Heart right ventricle (tissue), 16 donors: ENCODE measurements around the gene SUV39H2. TPM values are rescaled to one million over a fixed set of nuclear protein-coding genes. Genes with fewer than 3 reads are reported as not detected.

Source experiments
- ATAC-seq, 8 donors: fragments of 200-7000 bp; cut with Tn5 transposase; one replicate each; pipeline ENCODE4 v1.9.1; 2020; ENCODE audit warnings: mild to moderate bottlenecking in 8 of 8, moderate library complexity in 8 of 8, moderate number of reproducible peaks in 1 of 8
- DNase-seq, 2 donors: peaks; one replicate each; pipeline ENCODE4 v3.0.0-alpha.2; 2020
- H3K27ac ChIP-seq, 10 donors: fragments of 200-600 bp; sonication (generic) in 2 of 10; one replicate each; pipeline versions ENCODE4 v1.5.0 to v1.8.0; 2020 to 2022; ENCODE audit warnings: mild to moderate bottlenecking in 3 of 10
- H3K27me3 ChIP-seq, 7 donors: fragments of 200-600 bp; one replicate each; pipeline ENCODE4 v1.8.0; 2021 to 2022; ENCODE audit warnings: mild to moderate bottlenecking in 2 of 7
- H3K36me3 ChIP-seq, 9 donors: fragments of 200-600 bp; sonication (generic) in 1 of 9; one replicate each; pipeline versions ENCODE4 v1.5.0 to v1.8.0; 2020 to 2022; ENCODE audit warnings: mild to moderate bottlenecking in 2 of 9
- H3K4me1 ChIP-seq, 9 donors: fragments of 200-600 bp; sonication (generic) in 1 of 9; one replicate each; pipeline versions ENCODE4 v1.5.0 to v1.8.0; 2020 to 2022; ENCODE audit warnings: mild to moderate bottlenecking in 4 of 9
- H3K4me3 ChIP-seq, 10 donors: fragments of 200-600 bp; sonication (generic) in 2 of 10; one replicate each; pipeline versions ENCODE4 v1.5.0 to v1.8.0; 2020 to 2022; ENCODE audit warnings: mild to moderate bottlenecking in 7 of 10, moderate library complexity in 2 of 10
- H3K9me3 ChIP-seq, 11 donors: fragments of 200-600 bp in 10 of 11; sonication (generic) in 2 of 11; one replicate each; pipeline versions ENCODE4 v1.5.0 to v1.8.0; 2013 to 2022; ENCODE audit warnings: mild to moderate bottlenecking in 2 of 11, control low read depth in 1 of 11, moderate library complexity in 1 of 11
- WGBS, 2 donors: extraction: QIAGEN DNeasy Blood & Tissue Kit; methylation state at CpG; one replicate each; pipeline ENCODE4 v1.1.7; 2013; ENCODE audit warnings: inconsistent platforms in 1 of 2; 5-methylcytosine and 5-hydroxymethylcytosine counted together
- intact Hi-C, 10 donors: fragments of 100-400 bp; cut with DNase I; formaldehyde crosslinking; loops; one replicate each; pipeline versions ENCODE4 v1.11.1 to v1.14.2; 2022
- polyA plus RNA-seq, 2 donors: library from polyadenylated mRNA; stranded (reverse); fragments of 200-250 nt; gene quantifications; one replicate each; pipeline ENCODE4 v1.2.3, GENCODE V29; 2013
- total RNA-seq, 10 donors: library from RNA; stranded (reverse); fragmentation: NEBNext Ultra II Directional in 3 of 10; extraction: Animal tissue kit (Norgen Biotek cat#: 25700) in 3 of 10; gene quantifications; one replicate each; pipeline versions ENCODE4 v1.2.1 to v1.2.4, GENCODE V29; 2021 to 2023
- TF ChIP-seq, protein P1 (sequence below), 9 donors: fragments of 200-600 bp; sonication (generic) in 2 of 9; IDR thresholded peaks; one replicate each; pipeline versions ENCODE4 v1.5.0 to v1.8.0; 2021 to 2022; ENCODE audit warnings: antibody characterized with exemption in 9 of 9, mild to moderate bottlenecking in 5 of 9, moderate library complexity in 1 of 9
- donor health status: Arrhythmogenic right ventricular cardiomyopathy.
- donor health status: ischemic (EF 13 %, LVEDD 7.1; RV severe dilation, severe dysfunction).
- donor health status: healthy with polysubstance abuse.
- donor health status: DM: no; HTN: yes; CAD: no.
- donor health status: DM: no; HTN: no; CAD: no.
- donor health status: ischemic (EF 25% LVEDD 6.9; RV normal size, moderate dysfunction).
- donor health status: ischemic (EF 25% LVEDD 5.7; RV mildly dilated, moderate dysfunction).
- donor health status: healthy.
- donor health status: DM: yes; HTN: yes; CAD: no.
- donor health status: Ischemic cardiomyopathy.
- donor health status: ischemic (EF 35%, LVEDD 5.7; RV mildly dilated, moderate dysfunction).
- donor health status: nonischemic (EF 11% LVEDD 7.7; RV severe dilation, severe dysfunction).
- donor health status: DM: yes; HTN: yes; CAD: no.
- donor health status: PGD.
- donor health status: ischemic (EF 29% LVEDD 5.4; RV normal size, mild dysfunction).
- donor health status: nonischemic (EF 23%, LVEDD 6.1; RV moderate dilation, normal function).

SUV39H2 gene
- total and polyA plus RNA-seq, 12 donors, result 1.1 to 9.1 (median 7.0) TPM

DNA sequence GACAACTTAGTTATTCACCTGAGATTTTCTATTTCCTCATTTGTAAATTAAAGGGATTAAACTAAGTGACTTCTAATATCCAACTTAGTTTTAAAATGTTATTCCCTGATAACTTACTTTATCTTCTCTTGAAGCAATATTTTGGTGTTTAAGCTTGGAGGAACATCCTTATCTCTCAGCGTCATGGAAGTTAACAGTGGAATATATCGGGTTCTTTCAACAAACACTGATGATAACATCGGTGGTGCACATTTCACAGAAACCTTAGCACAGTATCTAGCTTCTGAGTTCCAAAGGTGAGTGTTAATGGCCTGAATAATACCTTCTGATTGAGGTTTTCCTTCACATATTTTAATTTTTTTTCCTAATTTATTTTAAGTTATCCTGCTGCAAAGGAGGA, 26.4 kb upstream of the SUV39H2 start:
- Histone ChIP-seq H3K27ac (no peak overlapping the region), H3K9me3 (no peaks in the 10 kb centered on the region), H3K36me3 (peaks cover 0 to 89% (median 17%) of the 10 kb centered on the region in 9 donors), H3K4me3 (no peak overlapping the region), H3K27me3 (no peaks in the 10 kb centered on the region), H3K4me1 (peaks cover 0 to 3% (median 0%) of the 10 kb centered on the region in 9 donors)
- DNase-seq, result no peak
- TF ChIP-seq, protein P1, sequence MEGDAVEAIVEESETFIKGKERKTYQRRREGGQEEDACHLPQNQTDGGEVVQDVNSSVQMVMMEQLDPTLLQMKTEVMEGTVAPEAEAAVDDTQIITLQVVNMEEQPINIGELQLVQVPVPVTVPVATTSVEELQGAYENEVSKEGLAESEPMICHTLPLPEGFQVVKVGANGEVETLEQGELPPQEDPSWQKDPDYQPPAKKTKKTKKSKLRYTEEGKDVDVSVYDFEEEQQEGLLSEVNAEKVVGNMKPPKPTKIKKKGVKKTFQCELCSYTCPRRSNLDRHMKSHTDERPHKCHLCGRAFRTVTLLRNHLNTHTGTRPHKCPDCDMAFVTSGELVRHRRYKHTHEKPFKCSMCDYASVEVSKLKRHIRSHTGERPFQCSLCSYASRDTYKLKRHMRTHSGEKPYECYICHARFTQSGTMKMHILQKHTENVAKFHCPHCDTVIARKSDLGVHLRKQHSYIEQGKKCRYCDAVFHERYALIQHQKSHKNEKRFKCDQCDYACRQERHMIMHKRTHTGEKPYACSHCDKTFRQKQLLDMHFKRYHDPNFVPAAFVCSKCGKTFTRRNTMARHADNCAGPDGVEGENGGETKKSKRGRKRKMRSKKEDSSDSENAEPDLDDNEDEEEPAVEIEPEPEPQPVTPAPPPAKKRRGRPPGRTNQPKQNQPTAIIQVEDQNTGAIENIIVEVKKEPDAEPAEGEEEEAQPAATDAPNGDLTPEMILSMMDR (IDR thresholded peaks at IDR 0.05), result no peak
- intact Hi-C loops, result no loop called here
- WGBS, 2 donors, result 40 to 62% methylated on average over 3 of the region's 3 CpGs
- no peak for ATAC-seq

DNA sequence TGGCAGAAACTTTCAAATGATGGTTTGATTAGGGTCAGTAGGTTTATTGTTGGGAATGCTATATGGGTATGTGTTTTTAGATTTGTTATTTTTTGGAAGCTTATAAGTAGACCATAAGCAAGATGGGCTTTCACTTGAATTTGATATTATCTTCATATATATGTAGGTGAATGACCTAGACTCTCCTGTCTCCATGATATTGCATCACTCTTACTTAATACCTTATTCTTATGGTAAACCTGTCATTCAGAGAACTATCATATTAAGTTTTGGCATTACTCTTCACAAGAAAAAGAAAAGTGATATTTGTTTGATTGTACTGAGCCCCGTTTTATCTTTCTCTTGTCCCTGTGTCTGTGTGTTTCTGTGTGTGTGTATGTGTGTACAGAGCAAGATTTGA, 23.2 kb upstream of the SUV39H2 start:
- no peak for DNase-seq
- TF ChIP-seq, protein P1 (IDR thresholded peaks at IDR 0.05), result no peak
- Histone ChIP-seq H3K9me3 (no peaks in the 10 kb centered on the region), H3K27me3 (no peaks in the 10 kb centered on the region), H3K4me1 (peaks cover 0 to 10% (median 0%) of the 10 kb centered on the region in 9 donors), H3K27ac (no peak overlapping the region), H3K36me3 (peaks cover 0 to 100% (median 8%) of the 10 kb centered on the region in 9 donors), H3K4me3 (no peak overlapping the region)
- WGBS, 2 donors, result 93 to 95% methylated on average over 1 of the region's 1 CpG
- no peak for ATAC-seq
- intact Hi-C loops, result no loop called here

DNA sequence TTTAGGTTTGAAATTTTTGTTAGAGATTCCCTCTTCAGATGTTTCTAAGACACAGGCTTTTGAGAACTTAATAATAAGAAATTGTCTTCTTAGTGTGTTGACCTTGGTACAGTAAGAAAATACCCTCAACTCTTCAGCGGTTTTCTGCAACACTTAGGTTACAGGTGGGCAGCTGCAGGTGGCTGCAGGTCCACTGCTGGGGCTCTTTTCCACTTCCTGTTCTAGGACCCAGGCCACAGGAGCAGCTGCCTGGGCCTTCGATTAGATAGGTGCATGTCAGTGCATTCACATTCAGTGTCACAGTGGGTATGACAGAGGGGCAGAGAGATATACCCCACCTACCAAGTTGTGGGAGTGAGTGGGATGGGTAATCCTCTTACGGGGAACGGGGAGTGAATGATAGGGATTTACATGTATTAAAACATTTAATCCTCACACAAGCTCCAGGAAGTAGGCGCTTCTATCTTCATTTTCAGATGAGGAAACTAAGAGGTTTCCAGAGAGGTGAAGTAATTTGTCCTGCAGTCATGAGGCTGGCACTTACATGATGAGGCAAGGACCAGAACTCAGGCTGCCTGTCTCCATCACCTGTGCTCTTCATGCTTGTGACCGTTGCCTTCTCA, 20.2 kb upstream of the SUV39H2 start:
- Histone ChIP-seq H3K36me3 (peaks cover 0 to 97% (median 8%) of the 10 kb centered on the region in 9 donors), H3K4me3 (no peak overlapping the region), H3K9me3 (no peaks in the 10 kb centered on the region), H3K27ac (no peak overlapping the region), H3K27me3 (no peaks in the 10 kb centered on the region), H3K4me1 (peaks cover 0 to 10% (median 0%) of the 10 kb centered on the region in 9 donors)
- intact Hi-C loops, result no loop called here
- ATAC-seq (no peak), DNase-seq (no peak)
- TF ChIP-seq, protein P1 (IDR thresholded peaks at IDR 0.05), result no peak
- 95 to 97% methylated on average over 6 of the region's 6 CpGs for WGBS, 2 donors

DNA sequence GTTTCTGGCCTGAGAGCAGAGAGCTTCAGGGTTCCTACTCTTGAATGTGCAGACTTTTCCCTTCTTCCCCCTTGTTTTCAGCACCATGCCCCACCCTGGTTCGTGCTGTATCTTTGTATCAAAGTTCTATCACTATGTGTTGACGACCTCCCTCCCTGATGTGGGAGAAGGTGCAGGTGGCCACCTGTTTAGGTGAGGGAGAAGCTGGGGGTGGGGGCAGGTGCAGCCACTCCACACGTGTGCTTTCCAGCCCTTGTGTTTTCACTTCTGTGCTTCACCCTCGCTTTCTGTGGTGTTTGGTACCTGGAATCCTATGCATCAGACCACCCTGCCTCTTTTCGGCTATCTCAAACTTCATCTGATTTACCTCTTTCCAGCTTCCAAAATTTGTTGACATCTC, 19.6 kb upstream of the SUV39H2 start:
- ATAC-seq (no peak), DNase-seq (no peak)
- 83 to 84% methylated on average over 5 of the region's 5 CpGs for WGBS, 2 donors
- Histone ChIP-seq H3K36me3 (peaks cover 0 to 96% (median 8%) of the 10 kb centered on the region in 9 donors), H3K4me1 (peaks cover 0 to 10% (median 0%) of the 10 kb centered on the region in 9 donors), H3K27ac (no peak overlapping the region), H3K9me3 (no peaks in the 10 kb centered on the region), H3K27me3 (no peaks in the 10 kb centered on the region), H3K4me3 (no peak overlapping the region)
- intact Hi-C loops, result no loop called here
- TF ChIP-seq, protein P1 (IDR thresholded peaks at IDR 0.05), result no peak
